ENCODE data around the gene ANKS1B. TPM values are rescaled to one million over a fixed set of nuclear protein-coding genes. Genes with fewer than 3 reads are reported as not detected.

ANKS1B gene
- total RNA-seq, 1 donor from 2014 or later, result 5.6 TPM

- Mint-ChIP-seq H3K27me3 (ENCODE audit: low read depth) (no peaks in the 10 kb centered on the region), H3K36me3 (ENCODE audit: low read depth) (no peaks in the 10 kb centered on the region), H3K27ac (ENCODE audit: unreplicated experiment) (no peak overlapping the region), H3K4me3 (no peak overlapping the region), H3K4me1 (peaks cover 7% of the 10 kb centered on the region), H3K9me3 (no peaks in the 10 kb centered on the region)
- no peak for DNase-seq (ENCODE audit: low read depth, low spot score)
- TF ChIP-seq CTCF (conservative IDR thresholded peaks at IDR 0.05), result no peak
Measured at GRCh38 chr12:99392091-99392850, 592.5 kb downstream of the ANKS1B start.

- H3K36me3 Mint-ChIP-seq (ENCODE audit: low read depth), result no peaks in the 10 kb centered on the region
- DNase-seq (ENCODE audit: low read depth, low spot score), result peak; percentile 10
- H3K4me3 Mint-ChIP-seq, result no peak overlapping the region
- no peaks in the 10 kb centered on the region for H3K9me3 Mint-ChIP-seq
- peak; percentile 46 for TF ChIP-seq CTCF (conservative IDR thresholded peaks at IDR 0.05)
- H3K4me1 Mint-ChIP-seq, result peaks cover 10% of the 10 kb centered on the region
- no peaks in the 10 kb centered on the region for H3K27me3 Mint-ChIP-seq (ENCODE audit: low read depth)
- H3K27ac Mint-ChIP-seq (ENCODE audit: unreplicated experiment), result no peak overlapping the region
Measured at GRCh38 chr12:99390707-99391106, 594.0 kb downstream of the ANKS1B start.

GRCh38 chr12:99389751-99390150, 595.0 kb downstream of the ANKS1B start:
- Mint-ChIP-seq H3K4me3 (no peak overlapping the region), H3K36me3 (ENCODE audit: low read depth) (no peaks in the 10 kb centered on the region), H3K9me3 (no peaks in the 10 kb centered on the region), H3K27me3 (ENCODE audit: low read depth) (no peaks in the 10 kb centered on the region), H3K4me1 (peaks cover 10% of the 10 kb centered on the region), H3K27ac (ENCODE audit: unreplicated experiment) (no peak overlapping the region)
- no peak for DNase-seq (ENCODE audit: low read depth, low spot score)
- no peak for TF ChIP-seq CTCF (conservative IDR thresholded peaks at IDR 0.05)

GRCh38 chr12:99388671-99389195, 596.0 kb downstream of the ANKS1B start:
- no peaks in the 10 kb centered on the region for H3K27me3 Mint-ChIP-seq (ENCODE audit: low read depth)
- no peak overlapping the region for H3K4me3 Mint-ChIP-seq
- H3K27ac Mint-ChIP-seq (ENCODE audit: unreplicated experiment), result no peak overlapping the region
- H3K9me3 Mint-ChIP-seq, result no peaks in the 10 kb centered on the region
- peaks cover 10% of the 10 kb centered on the region for H3K4me1 Mint-ChIP-seq
- H3K36me3 Mint-ChIP-seq (ENCODE audit: low read depth), result no peaks in the 10 kb centered on the region
- no peak for DNase-seq (ENCODE audit: low read depth, low spot score)
- TF ChIP-seq CTCF (conservative IDR thresholded peaks at IDR 0.05), result no peak

GRCh38 chr12:99387661-99388060, 597.1 kb downstream of the ANKS1B start:
- no peak overlapping the region for H3K4me3 Mint-ChIP-seq
- no peaks in the 10 kb centered on the region for H3K9me3 Mint-ChIP-seq
- no peaks in the 10 kb centered on the region for H3K36me3 Mint-ChIP-seq (ENCODE audit: low read depth)
- no peaks in the 10 kb centered on the region for H3K27me3 Mint-ChIP-seq (ENCODE audit: low read depth)
- TF ChIP-seq CTCF (conservative IDR thresholded peaks at IDR 0.05), result no peak
- no peak overlapping the region for H3K27ac Mint-ChIP-seq (ENCODE audit: unreplicated experiment)
- H3K4me1 Mint-ChIP-seq, result peaks cover 10% of the 10 kb centered on the region
- DNase-seq (ENCODE audit: low read depth, low spot score), result no peak
